ENCODE measurements around the gene NAA50.

NAA50 gene

GRCh38 chr3:113745756-113746547 lies at the start of gene NAA50:
Gene NAA50 (minus strand): TSS chr3:113746249. CDS start chr3:113745949, 300 bp downstream.
- DNase-seq (ENCODE audit: extremely low read depth, low read depth) = peak; percentile 87
- peak; percentile 22 for TF ChIP-seq CTCF (IDR thresholded peaks at IDR 0.05; ENCODE audit: low read depth, low read length)

GRCh38 chr3:113795693-113796092 lies 49.6 kb upstream of the NAA50 start:
- TF ChIP-seq CTCF (IDR thresholded peaks at IDR 0.05; ENCODE audit: low read depth, low read length) = no peak
- no peak for DNase-seq (ENCODE audit: extremely low read depth, low read depth)

GRCh38 chr3:113794526-113794925 lies 48.5 kb upstream of the NAA50 start:
- TF ChIP-seq CTCF (IDR thresholded peaks at IDR 0.05; ENCODE audit: low read depth, low read length) = no peak
- DNase-seq (ENCODE audit: extremely low read depth, low read depth) = no peak

GRCh38 chr3:113791381-113791780 lies 45.3 kb upstream of the NAA50 start:
- TF ChIP-seq CTCF (IDR thresholded peaks at IDR 0.05; ENCODE audit: low read depth, low read length) = no peak
- DNase-seq (ENCODE audit: extremely low read depth, low read depth) = no peak

GRCh38 chr3:113783980-113784379 lies 37.9 kb upstream of the NAA50 start:
- DNase-seq (ENCODE audit: extremely low read depth, low read depth) = no peak
- no peak for TF ChIP-seq CTCF (IDR thresholded peaks at IDR 0.05; ENCODE audit: low read depth, low read length)

GRCh38 chr3:113783463-113783862 lies 37.4 kb upstream of the NAA50 start:
- DNase-seq (ENCODE audit: extremely low read depth, low read depth) = peak; percentile 93
- TF ChIP-seq CTCF (IDR thresholded peaks at IDR 0.05; ENCODE audit: low read depth, low read length) = no peak

- no peak for TF ChIP-seq CTCF (IDR thresholded peaks at IDR 0.05; ENCODE audit: low read depth, low read length)
- DNase-seq (ENCODE audit: extremely low read depth, low read depth) = no peak
These were observed 30.5 kb upstream of the NAA50 start for GRCh38 chr3:113776564-113776963.
